NCI-H2081 treated with DMSO at 0.1 percent for 48 hours (cell line): ENCODE results near the gene EYS.
"Not testable (repeated sequence)": the region's sequence is repeated elsewhere in the genome, so short reads cannot be mapped to it uniquely, and the experiment has no call there.

Experiments
- DNase-seq: peaks from one replicate; lab custom pipeline; 2025; lab: John Stamatoyannopoulos, UW

The EYS gene

GRCh38 chr6:63792736-63793464 is 1914.1 kb downstream of the EYS start:
- DNase-seq: no peak

DNA sequence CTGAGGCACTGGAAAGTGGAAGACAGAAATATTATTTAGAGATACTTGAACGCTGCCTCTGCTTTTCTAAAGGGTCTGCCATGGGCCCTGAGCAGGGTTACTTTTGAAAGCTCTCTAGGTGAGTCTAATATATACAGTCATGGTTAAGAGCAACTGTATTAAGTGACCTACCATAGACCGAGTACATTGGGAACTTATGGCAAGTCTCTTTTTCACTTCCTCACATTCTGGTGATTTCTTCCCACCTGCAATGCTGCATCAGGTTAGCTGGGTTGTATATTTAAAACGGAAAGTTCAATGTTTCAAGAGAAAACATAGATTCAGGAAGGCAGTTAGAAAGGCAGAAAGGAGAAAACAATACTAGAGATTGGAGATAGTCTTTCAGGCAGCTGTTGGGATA is 1916.7 kb downstream of the EYS start:
- no peak for DNase-seq

- DNase-seq: no peak
Measured at GRCh38 chr6:63789699-63790098, 1917.3 kb downstream of the EYS start.

DNA sequence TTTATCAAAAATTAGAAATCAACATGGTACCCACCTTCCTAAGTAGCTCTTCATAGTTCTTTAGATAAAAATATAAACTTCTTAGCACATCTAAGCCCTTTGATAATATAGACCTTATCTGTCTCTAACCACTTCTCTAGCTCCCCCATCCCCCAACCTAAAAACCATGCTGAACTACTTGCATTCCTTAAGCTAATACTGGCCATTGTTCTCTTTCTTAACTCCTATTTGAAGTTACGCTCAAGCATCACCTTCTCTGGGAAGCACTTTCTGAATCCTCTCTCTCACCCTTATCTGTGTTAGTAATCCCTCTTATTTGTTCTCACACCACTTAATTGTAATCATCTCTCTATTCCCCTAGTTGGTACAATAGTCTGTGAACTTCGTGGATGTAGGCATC is 1918.5 kb downstream of the EYS start:
- no peak for DNase-seq

- no peak for DNase-seq
Measured at GRCh38 chr6:63787021-63787420, 1920.0 kb downstream of the EYS start.

DNA sequence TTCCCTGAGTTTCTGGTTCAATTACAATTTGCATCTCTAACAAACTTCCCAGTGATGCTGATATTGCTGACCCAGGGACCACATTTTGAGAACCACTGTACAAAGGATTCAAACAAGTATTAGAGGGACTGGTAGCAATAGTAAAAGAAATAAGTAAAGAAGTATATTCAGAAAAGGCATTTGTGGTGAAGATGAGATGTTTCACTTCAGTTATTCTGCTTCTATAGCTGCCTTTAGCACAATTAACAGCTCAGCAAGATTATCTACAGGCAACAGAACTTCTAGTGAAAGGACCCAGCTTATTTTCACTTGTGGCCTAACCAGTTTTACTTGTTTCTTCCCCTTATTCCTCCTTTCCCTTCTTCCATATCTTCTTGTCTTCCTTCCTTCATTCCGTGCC is 1922.0 kb downstream of the EYS start:
- DNase-seq: no peak

DNA sequence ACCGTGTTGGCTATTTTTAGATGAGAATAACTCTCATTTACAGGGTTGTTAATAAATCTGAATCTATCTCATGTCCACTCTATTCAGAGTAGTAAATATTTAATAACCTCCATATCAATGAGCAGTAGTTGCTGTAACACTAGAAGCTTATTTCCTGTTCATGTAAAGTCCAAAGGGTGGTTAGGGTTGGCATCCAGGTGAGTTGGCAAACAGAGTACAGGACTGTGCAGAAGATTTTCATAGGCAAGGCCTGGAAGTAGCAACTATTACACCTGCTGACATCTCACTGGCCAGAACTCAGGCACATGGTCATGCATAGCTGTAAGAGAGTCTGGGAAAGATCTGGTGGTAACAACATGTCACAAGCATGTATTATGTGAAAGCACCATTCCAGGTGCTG is 1923.9 kb downstream of the EYS start:
- DNase-seq: no peak

DNA sequence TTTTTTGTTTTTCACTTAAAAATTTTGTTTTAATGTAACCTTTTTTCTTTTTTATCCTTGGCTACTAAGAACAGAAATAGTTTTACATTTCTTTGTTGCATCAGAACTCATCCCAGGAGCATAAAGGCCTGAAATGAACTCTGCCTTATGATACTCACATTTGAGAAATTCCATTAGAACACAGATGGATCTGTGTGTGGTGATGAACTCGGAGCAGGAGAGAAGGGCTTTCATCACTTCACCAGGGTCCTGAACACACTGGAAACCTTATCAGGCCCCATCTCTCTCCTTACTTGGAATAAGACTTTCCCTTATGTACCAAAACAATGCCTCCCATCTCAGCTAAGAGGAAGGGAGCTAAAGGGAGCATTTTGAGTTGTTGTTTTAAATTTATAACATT is 1932.1 kb downstream of the EYS start:
- no peak for DNase-seq

DNA sequence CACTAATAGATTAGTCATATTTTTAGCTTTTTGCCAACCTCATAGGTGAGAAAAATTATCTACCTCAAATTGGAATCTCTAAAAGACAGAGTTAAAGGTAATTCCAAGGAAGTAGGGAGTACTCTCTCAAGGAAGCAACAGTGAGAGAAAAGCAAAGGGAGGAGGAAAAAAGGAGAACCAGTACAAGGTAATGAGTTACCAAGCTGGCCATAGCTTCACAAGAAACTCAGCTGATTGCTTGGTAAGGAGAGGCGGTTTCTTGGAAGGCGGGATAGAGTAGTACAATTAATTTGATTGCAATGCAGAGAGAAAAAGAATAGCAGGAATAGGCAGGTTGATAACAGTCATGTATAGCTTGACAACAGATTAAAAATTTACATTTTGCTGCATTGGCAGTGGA is 1933.8 kb downstream of the EYS start:
- DNase-seq: no peak

DNA sequence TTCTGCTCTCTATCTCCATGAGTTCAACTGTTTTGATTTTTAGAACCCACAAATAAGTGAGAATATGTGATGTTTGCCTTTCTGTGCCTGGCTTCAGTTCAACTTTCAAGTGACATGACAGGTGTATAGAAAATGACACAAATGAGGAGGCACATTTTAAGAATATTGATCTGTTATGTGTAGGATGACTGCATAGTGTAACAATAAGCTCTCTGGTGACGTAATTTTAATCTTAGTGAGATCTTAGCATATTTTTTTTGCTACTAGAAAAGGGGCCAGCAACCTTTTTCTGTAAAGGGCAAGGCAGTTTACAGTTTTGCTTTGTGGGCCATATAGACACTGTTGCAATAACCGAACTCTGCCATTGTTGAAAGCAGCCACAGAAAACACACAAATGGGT is 1941.2 kb downstream of the EYS start:
- no peak for DNase-seq

- no peak for DNase-seq
Measured at GRCh38 chr6:63764318-63764916, 1942.6 kb downstream of the EYS start.

DNA sequence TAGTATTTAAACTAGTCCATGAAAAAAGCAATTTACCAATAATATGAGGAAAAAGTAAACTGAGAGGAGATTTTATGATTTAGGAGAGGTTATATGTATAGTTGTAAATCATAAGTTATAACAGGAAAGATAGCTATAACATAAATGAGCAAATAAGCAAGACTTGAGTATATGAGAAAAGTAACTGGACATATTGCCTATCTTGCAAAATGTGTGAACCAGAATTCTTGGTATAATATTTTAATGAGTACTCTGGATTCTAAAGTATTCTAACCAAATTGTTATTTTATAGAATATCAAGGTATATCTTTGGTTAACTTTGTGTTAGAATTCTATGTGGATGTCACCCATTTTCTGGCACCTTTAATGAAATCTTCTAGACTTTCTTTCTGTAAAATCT is 1946.8 kb downstream of the EYS start:
- DNase-seq: no peak

DNA sequence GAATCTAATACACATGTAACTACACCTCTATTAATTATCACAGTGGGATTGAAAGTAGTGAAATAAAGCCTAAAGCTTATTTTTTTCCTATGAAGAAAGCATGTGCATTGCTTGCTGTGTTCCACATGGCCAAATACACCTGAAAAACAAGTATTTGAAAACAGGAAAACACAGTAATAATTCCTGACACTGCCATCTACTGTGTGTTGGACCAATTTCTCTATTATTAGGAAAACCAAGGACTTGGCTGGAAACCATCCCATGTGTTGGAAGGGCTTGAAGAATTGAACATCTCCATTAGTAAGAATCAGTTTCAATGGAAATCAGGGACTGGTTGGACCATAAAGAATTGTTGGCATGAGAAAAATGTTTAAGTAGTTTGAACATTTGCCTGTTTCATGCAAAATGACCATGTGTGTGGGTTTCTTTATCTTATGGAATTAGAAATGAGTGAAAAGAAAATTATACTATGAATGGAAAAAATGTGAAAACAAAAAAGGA is 1947.4 kb downstream of the EYS start:
- no peak for DNase-seq

DNA sequence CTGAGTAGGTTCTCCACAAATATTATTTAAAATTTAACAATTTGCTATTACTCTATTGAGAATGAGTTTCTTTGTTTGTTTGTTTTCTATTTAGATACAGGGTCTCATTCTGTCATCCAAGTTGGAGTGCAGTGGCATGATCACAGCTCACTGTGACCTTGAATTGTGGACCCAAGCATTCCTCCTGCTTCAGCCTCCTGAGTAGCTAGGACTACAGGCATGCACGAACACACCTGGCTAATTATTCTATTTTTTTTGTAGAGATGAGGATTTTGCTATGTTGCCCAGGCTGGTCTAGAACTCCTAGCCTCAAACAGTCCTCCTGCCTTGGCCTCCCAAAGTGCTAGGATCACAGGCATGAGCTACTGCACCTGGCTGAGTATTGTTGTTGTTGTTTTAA is 1949.2 kb downstream of the EYS start:
- DNase-seq: no peak

DNA sequence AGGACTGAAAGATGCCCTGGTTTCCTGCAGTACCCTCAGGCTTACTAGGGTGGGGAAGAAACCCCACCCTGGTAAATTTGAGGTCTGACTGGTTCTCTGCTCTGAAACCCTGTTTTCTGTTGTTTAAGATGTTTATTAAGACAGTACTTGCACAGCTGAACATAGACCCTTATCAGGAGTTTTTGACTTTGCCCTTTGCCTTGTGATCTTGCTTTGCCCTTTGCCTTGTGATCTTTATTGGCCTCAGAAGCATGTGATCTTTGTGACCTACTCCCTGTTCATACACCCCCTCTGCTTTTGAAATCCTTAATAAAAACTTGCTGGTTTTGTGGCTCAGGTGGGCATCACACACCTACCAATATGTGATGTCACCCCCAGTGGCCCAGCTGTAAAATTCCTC is 1949.8 kb downstream of the EYS start:
- DNase-seq: not testable (repeated sequence)

- no peak for DNase-seq
Measured at GRCh38 chr6:63750400-63750799, 1956.6 kb downstream of the EYS start.

GRCh38 chr6:63745784-63746183 is 1961.2 kb downstream of the EYS start:
- no peak for DNase-seq

DNA sequence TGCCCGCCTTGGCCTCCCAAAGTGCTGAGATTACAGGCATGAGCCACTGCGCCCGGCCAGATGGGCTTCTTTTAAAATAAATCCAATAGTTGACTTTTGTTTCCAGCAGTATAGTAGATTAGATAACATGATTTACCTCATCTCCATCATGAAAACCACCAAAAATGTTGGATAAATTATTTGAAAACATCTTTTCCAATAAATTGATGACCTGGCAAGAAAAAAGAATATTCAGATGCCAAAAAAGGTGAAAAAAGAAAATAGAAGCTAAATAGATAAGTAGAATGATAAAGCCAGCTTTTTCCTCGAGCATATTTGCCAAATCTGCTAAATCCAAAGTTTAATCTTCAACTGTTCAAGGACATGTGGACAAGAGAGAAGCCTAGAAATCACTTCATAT is 1962.2 kb downstream of the EYS start:
- no peak for DNase-seq

- no peak for DNase-seq
Measured at GRCh38 chr6:63743691-63744090, 1963.3 kb downstream of the EYS start.

DNA sequence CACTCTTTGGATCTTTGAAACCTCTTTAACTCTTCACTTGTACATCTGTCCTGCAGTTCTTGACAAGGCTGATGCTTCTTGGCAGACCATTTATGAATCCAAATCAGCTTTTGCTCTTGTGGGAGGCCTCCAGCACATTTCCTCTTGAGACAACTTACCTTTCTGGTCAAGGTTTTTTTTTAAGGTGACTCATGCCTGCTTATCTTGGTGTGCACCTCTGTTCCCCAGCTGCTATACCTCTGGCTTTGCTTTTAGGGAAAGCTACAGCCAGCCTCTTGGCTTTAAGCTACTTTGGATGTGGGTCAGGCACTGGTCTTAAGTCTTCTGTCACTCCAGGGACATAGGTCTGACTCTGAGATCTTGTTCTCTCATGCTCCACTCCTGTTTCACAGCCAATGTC is 1965.0 kb downstream of the EYS start:
- no peak for DNase-seq

GRCh38 chr6:63740709-63741108 is 1966.3 kb downstream of the EYS start:
- DNase-seq: no peak

DNA sequence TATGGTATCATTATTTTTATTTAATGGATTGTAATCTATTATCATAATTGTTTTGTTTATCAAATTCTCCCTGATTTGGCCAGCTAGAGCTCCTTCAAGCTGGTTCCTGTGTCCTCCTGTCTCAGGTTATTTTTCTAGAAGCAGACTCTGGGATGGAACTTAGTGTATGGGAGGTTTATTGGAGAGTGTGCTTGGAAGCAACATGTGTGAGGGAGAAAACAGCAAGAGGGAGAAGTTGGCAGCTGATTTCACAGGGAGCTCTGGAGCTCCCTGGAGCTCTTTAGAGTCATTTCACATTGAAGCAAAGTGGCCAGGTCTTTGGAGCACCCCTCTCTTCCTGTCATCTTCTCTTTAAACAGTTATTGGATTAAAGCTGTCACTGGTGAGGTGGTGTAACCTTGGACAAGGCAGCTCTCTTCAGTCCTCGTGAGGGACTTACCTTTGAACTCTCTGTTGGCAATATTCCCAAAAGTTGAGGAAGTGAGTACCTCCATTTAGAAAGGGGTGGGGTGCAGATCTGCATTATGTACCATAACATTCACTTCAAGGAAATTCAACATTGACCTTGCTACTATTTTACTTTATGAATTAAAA is 1967.8 kb downstream of the EYS start:
- DNase-seq: no peak

DNA sequence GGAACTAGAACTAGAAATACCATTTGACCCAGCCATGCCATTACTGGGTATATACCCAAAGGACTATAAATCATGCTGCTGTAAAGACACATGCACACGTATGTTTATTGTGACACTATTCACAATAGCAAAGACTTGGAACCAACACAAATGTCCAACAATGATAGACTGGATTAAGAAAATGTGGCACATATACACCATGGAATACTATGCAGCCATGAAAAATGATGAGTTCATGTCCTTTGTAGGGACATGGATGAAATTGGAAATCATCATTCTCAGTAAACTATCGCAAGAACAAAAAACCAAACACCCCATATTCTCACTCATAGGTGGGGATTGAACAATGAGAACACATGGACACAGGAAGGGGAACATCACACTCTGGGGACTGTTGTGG is 1968.8 kb downstream of the EYS start:
- DNase-seq: not testable (repeated sequence)

- DNase-seq: no peak
Measured at GRCh38 chr6:63734923-63735322, 1972.1 kb downstream of the EYS start.
